GOT3 (cell line): Measurements from ENCODE around the gene DHRS1.

Experiments used
- DNase-seq: peaks from one replicate; lab custom pipeline; 2025; ENCODE audit warnings: mixed read lengths; lab: John Stamatoyannopoulos, UW

The DHRS1 gene

GRCh38 chr14:24282736-24283135, 16.8 kb downstream of the DHRS1 start:
- no peak for DNase-seq

- no peak for DNase-seq
These were observed 17.9 kb downstream of the DHRS1 start for GRCh38 chr14:24281636-24282035.

- DNase-seq, result no peak
These were observed 18.7 kb downstream of the DHRS1 start for GRCh38 chr14:24280797-24281460.

- DNase-seq, result no peak
These were observed 20.0 kb downstream of the DHRS1 start for GRCh38 chr14:24279301-24280186.

GRCh38 chr14:24278424-24278823, 21.2 kb downstream of the DHRS1 start:
- DNase-seq, result no peak

- no peak for DNase-seq
These were observed 21.8 kb downstream of the DHRS1 start for GRCh38 chr14:24277606-24278321.

GRCh38 chr14:24277071-24277470, 22.5 kb downstream of the DHRS1 start:
- DNase-seq, result no peak

GRCh38 chr14:24274101-24274543, 25.5 kb downstream of the DHRS1 start:
- DNase-seq, result no peak

GRCh38 chr14:24273422-24273998, 26.1 kb downstream of the DHRS1 start:
- no peak for DNase-seq

- DNase-seq, result no peak
These were observed 27.1 kb downstream of the DHRS1 start for GRCh38 chr14:24272467-24272866.

- DNase-seq, result no peak
These were observed 27.7 kb downstream of the DHRS1 start for GRCh38 chr14:24271834-24272263.

- peak; percentile 16 for DNase-seq
These were observed 28.3 kb downstream of the DHRS1 start, which contains the start of gene RABGGTA for GRCh38 chr14:24271134-24271833. RABGGTA (minus strand) TSS chr14:24271597; CDS start chr14:24271115, 482 bp downstream.

GRCh38 chr14:24270537-24271133, 28.9 kb downstream of the DHRS1 start:
- no peak for DNase-seq

- no peak for DNase-seq
These were observed 29.6 kb downstream of the DHRS1 start for GRCh38 chr14:24269910-24270536.

GRCh38 chr14:24269368-24269767, 30.2 kb downstream of the DHRS1 start:
- DNase-seq, result no peak

- DNase-seq, result no peak
These were observed 31.4 kb downstream of the DHRS1 start for GRCh38 chr14:24268225-24268624.

GRCh38 chr14:24267516-24267915, 32.1 kb downstream of the DHRS1 start:
- no peak for DNase-seq

GRCh38 chr14:24266344-24267244, 33.0 kb downstream of the DHRS1 start:
- DNase-seq, result no peak

GRCh38 chr14:24264298-24264697, 35.3 kb downstream of the DHRS1 start:
- no peak for DNase-seq
